Caco-2 (cell line): ENCODE measurements around the gene NRL. TPM values are rescaled to one million over a fixed set of nuclear protein-coding genes. Genes with fewer than 3 reads are reported as not detected.
"Not testable (repeated sequence)": the region's sequence is repeated elsewhere in the genome, so short reads cannot be mapped to it uniquely, and the experiment has no call there.

Source experiments
- BruUV-seq: library from RNA; stranded (reverse); fragments of 400-500 nt; replicated peaks from 2 replicates; lab custom pipeline; 2021; lab: Mats Ljungman, UMichigan
- CTCF ChIA-PET: fragments of 300-600 bp; sonication (Branson Sonifier 250); formaldehyde crosslinking; loops from one replicate; lab custom pipeline; 2022; ENCODE audit warnings: antibody characterized with exemption; lab: Charles Lee
- POLR2A ChIA-PET: fragments of 300-600 bp; sonication (Branson Sonifier 250); formaldehyde crosslinking; loops from one replicate; lab custom pipeline; 2022; ENCODE audit warnings: antibody characterized with exemption; lab: Charles Lee
- DNase-seq, 2 experiments: peaks; one replicate each; pipeline versions ENCODE4 v3.0.0 to v3.0.0-alpha.2; 2020 to 2022
- H3K27me3 ChIP-seq: replicated peaks from 2 replicates; pipeline ENCODE4 v1.6.0; 2011; ENCODE audit warnings: low read length; ENCODE audit not compliant: control insufficient read depth, insufficient read depth
- H3K36me3 ChIP-seq: 2 replicates; pipeline ENCODE4 v1.5.1; 2011; ENCODE audit warnings: low read length; ENCODE audit not compliant: control insufficient read depth, insufficient read depth
- H3K4me1 ChIP-seq: fragments of 250-450 bp; sonication (Bioruptor Pico); 2 replicates; pipeline ENCODE4 v1.5.1; 2020; ENCODE audit warnings: mild to moderate bottlenecking
- H3K4me3 ChIP-seq: 2 replicates; pipeline ENCODE4 v1.5.1; 2011; ENCODE audit warnings: low read depth, mild to moderate bottlenecking, control low read depth, low read length
- H3K9me3 ChIP-seq: fragments of 250-450 bp; sonication (Bioruptor Pico); 2 replicates; pipeline ENCODE4 v1.5.1; 2020; ENCODE audit warnings: mild to moderate bottlenecking, moderate library complexity
- H3K27ac Mint-ChIP-seq: one replicate; pipeline ENCODE4 v1.8.0; 2022; ENCODE audit warnings: mixed read lengths; ENCODE audit not compliant: unreplicated experiment
- H3K27me3 Mint-ChIP-seq: one replicate; pipeline ENCODE4 v1.8.0; 2022; ENCODE audit warnings: mixed read lengths; ENCODE audit not compliant: insufficient read depth, unreplicated experiment
- H3K36me3 Mint-ChIP-seq: one replicate; pipeline ENCODE4 v1.8.0; 2022; ENCODE audit warnings: mild to moderate bottlenecking, mixed read lengths; ENCODE audit not compliant: insufficient read depth, unreplicated experiment
- H3K4me1 Mint-ChIP-seq: one replicate; pipeline ENCODE4 v1.8.0; 2022; ENCODE audit warnings: low read depth, mixed read lengths; ENCODE audit not compliant: unreplicated experiment
- H3K4me3 Mint-ChIP-seq: one replicate; pipeline ENCODE4 v1.8.0; 2022; ENCODE audit warnings: mild to moderate bottlenecking, moderate library complexity, mixed read lengths; ENCODE audit not compliant: unreplicated experiment
- H3K9me3 Mint-ChIP-seq: one replicate; pipeline ENCODE4 v1.8.0; 2022; ENCODE audit warnings: mixed read lengths; ENCODE audit not compliant: unreplicated experiment
- intact Hi-C: fragments of 100-400 bp; cut with micrococcal nuclease; formaldehyde crosslinking; loops from one replicate; pipeline ENCODE4 v1.10.0; 2022; ENCODE audit not compliant: unreplicated experiment
- total RNA-seq: library from RNA; stranded (reverse); gene quantifications from 2 replicates; pipeline ENCODE4 v1.2.3, GENCODE V29; 2022
- TF ChIP-seq, protein P1 (sequence below), 2 experiments: fragments of 200-600 bp in 1 of 2; IDR thresholded peaks; 1 replicate in 1 of 2; 2 replicates in 1 of 2; pipeline versions ENCODE4 v1.5.1 to v1.8.0; 2011 to 2022; ENCODE audit warnings: antibody characterized with exemption in 1 of 2, control low read depth in 1 of 2, inconsistent platforms in 1 of 2, low read depth in 1 of 2, low read length in 1 of 2, mild to moderate bottlenecking in 1 of 2, moderate library complexity in 1 of 2; ENCODE audit not compliant: insufficient read depth in 1 of 2, severe bottlenecking in 1 of 2, unreplicated experiment in 1 of 2

Gene NRL
- total RNA-seq, 1 experiment from 2014 or later = 2.1 TPM

DNA sequence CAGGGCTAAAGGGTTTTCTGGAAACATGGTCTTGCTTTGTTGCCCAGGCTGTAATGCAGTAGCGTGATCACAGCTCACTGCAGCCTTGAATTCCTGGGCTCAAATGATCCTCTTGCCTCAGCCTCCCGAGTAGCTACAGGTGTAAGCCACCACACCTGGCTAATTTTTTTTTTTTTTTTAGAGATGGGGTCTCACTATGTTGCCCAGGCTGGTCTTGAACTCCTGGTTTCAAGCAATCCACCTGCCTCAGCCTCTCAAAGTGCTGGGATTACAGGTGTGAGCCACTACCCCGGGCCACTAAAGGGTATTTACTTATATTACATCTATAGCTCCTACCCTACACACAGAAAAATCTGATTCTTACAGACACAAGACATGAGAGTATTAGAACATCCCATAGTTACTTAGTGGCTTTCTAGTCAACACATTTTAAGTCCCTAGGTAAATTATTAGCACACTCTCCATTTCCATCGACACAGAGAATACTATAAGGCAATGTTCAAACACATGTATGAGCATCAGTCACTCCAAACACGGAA lies 6.3 kb downstream of the NRL start:
- Mint-ChIP-seq H3K36me3 (peaks cover 11% of the 10 kb centered on the region), H3K27me3 (no peaks in the 10 kb centered on the region), H3K4me1 (no peaks in the 10 kb centered on the region), H3K4me3 (no peak overlapping the region), H3K9me3 (no peaks in the 10 kb centered on the region), H3K27ac (no peak overlapping the region)
- Histone ChIP-seq H3K36me3 (no peaks in the 10 kb centered on the region), H3K4me1 (peaks cover 8% of the 10 kb centered on the region; the same call in 1 of the 2 replicates), H3K27me3 (no peaks in the 10 kb centered on the region), H3K9me3 (peaks cover 9% of the 10 kb centered on the region), H3K4me3 (no peak overlapping the region)
- intact Hi-C loops = loop anchor here (1.0 kb wide), 1 partner anchor 94 kb away; no protein-coding TSS in a partner anchor
- ChIA-PET CTCF (interaction anchor here (0.6 to 6.7 kb wide), 15 partner anchors 12 to 56 kb away, joined by 3 to 155 read pairs (median 8); partner anchors contain the start of genes CARMIL3, EMC9, IRF9 and PCK2), POLR2A (interaction anchor here (0.9 to 2.4 kb wide), 4 partner anchors 13 to 50 kb away, joined by 3 to 19 read pairs (median 4); partner anchors contain the start of genes PCK2 and RNF31)
- no peak for DNase-seq
- BruUV-seq = no TSS peak
- TF ChIP-seq, protein P1, sequence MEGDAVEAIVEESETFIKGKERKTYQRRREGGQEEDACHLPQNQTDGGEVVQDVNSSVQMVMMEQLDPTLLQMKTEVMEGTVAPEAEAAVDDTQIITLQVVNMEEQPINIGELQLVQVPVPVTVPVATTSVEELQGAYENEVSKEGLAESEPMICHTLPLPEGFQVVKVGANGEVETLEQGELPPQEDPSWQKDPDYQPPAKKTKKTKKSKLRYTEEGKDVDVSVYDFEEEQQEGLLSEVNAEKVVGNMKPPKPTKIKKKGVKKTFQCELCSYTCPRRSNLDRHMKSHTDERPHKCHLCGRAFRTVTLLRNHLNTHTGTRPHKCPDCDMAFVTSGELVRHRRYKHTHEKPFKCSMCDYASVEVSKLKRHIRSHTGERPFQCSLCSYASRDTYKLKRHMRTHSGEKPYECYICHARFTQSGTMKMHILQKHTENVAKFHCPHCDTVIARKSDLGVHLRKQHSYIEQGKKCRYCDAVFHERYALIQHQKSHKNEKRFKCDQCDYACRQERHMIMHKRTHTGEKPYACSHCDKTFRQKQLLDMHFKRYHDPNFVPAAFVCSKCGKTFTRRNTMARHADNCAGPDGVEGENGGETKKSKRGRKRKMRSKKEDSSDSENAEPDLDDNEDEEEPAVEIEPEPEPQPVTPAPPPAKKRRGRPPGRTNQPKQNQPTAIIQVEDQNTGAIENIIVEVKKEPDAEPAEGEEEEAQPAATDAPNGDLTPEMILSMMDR (IDR thresholded peaks at IDR 0.05; ENCODE audit: insufficient read depth in 1 of 2, low read depth in 1 of 2, low read length in 1 of 2, severe bottlenecking in 1 of 2, unreplicated experiment in 1 of 2) = no peak

DNA sequence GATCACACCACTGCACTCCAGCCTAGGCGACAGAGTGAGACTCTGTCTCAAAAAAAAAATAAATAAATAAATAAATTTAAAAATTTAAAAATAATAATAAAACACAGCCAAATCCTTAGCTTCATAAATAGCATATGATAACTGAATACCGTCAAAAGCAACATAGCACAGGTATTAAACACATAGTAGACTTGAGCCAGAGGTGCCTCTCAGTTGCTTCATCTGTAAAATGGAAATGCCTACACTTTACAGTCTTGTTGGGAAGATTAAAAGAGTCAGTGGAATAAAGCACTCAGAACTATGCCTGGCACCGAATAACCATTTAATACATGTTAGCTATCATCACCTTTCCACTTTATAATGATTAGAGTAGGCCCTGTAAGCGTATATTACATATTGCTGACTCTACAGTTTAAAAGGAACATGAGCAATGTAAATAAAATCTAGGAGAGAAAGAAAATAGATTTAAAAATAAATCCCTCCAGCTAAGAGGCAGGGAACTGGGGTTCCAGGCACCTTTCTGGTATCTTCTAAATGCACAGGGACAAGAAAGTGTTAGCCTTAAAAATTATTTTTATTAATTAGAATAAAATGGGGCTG lies 8.0 kb downstream of the NRL start:
- no peak for DNase-seq
- Mint-ChIP-seq H3K27ac (no peak overlapping the region), H3K9me3 (no peaks in the 10 kb centered on the region), H3K36me3 (peaks cover 23% of the 10 kb centered on the region), H3K4me1 (no peaks in the 10 kb centered on the region), H3K4me3 (no peak overlapping the region), H3K27me3 (no peaks in the 10 kb centered on the region)
- BruUV-seq = no TSS peak
- H3K27me3 ChIP-seq = no peaks in the 10 kb centered on the region
- TF ChIP-seq, protein P1 (IDR thresholded peaks at IDR 0.05; ENCODE audit: insufficient read depth in 1 of 2, low read depth in 1 of 2, low read length in 1 of 2, severe bottlenecking in 1 of 2, unreplicated experiment in 1 of 2) = no peak
- H3K36me3 ChIP-seq = no peaks in the 10 kb centered on the region
- intact Hi-C loops = no loop called here
- ChIA-PET POLR2A (interaction anchor here (0.6 to 1.0 kb wide), 2 partner anchors 13 to 18 kb away, joined by 4 to 7 read pairs; partner anchors contain the start of gene PCK2), CTCF (interaction anchor here (1.4 to 6.7 kb wide), 3 partner anchors 8 to 50 kb away, joined by 3 to 155 read pairs (median 9); partner anchors contain the start of genes DCAF11, NRL and PCK2)
- no peak overlapping the region for H3K4me3 ChIP-seq
- H3K4me1 ChIP-seq = peaks cover 8% of the 10 kb centered on the region; the same call in 1 of the 2 replicates
- peaks cover 9% of the 10 kb centered on the region for H3K9me3 ChIP-seq

DNA sequence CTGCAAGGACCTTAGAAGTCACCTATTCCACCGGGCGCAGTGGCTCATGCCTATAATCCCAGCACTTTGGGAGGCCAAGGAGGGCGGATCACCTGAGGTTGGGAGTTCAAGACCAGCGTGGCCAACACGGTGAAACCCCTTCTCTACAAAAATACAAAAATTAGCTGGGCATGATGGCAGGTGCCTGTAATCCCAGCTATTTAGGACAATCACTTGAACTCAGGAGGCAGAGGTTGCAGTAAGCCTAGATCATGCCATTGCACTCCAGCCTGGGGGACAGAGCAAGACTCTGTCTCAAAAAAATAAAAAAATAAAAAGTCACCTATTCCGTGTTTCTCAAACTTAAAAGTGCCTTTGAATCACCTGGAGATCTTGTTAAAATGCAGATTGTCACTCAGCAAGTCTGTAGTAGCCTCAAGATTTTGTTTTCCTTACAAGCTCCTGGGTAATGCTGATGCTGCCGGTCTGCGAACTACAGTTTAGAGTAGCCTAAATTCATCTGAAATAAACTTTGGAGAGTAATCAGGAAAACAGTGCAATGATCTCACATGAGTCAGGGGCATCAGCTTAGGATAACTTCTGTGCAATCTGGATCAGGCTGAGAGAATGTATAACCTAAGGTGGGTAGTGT lies 9.0 kb downstream of the NRL start:
- H3K27me3 Mint-ChIP-seq, H3K4me1 ChIP-seq, H3K4me3 ChIP-seq, H3K9me3 ChIP-seq, intact Hi-C loops, H3K27ac Mint-ChIP-seq, DNase-seq, H3K36me3 ChIP-seq, H3K4me1 Mint-ChIP-seq, H3K4me3 Mint-ChIP-seq, BruUV-seq, H3K27me3 ChIP-seq, H3K9me3 Mint-ChIP-seq: not testable (repeated sequence)
- CTCF ChIA-PET = interaction anchor here (1.0 to 6.7 kb wide), 4 partner anchors 9 to 48 kb away, joined by 3 to 155 read pairs (median 6); partner anchors contain the start of genes DCAF11, NRL and PCK2
- H3K36me3 Mint-ChIP-seq = peaks cover 24% of the 10 kb centered on the region
- POLR2A ChIA-PET = interaction anchor here (1.5 kb wide), 1 partner anchor 12 kb away, joined by 13 read pairs; the partner anchor contains the start of gene PCK2
